ENCODE results near the gene GAS2L2.

The GAS2L2 gene

GRCh38 chr17:35740216-35740615 is 12.8 kb downstream of the GAS2L2 start:
- ATAC-seq = no peak

GRCh38 chr17:35738519-35739133 is 14.4 kb downstream of the GAS2L2 start:
- no peak for TF ChIP-seq PPARA (CRISPR knock-in tag; IDR thresholded peaks at IDR 0.05; ENCODE audit: borderline replicate concordance)
- no peak for TF ChIP-seq SNAI2 (CRISPR knock-in tag; IDR thresholded peaks at IDR 0.05)
- no peak for TF ChIP-seq ARNTL (CRISPR knock-in tag; IDR thresholded peaks at IDR 0.05; ENCODE audit: borderline replicate concordance, low read depth)
- TF ChIP-seq RARB (CRISPR knock-in tag; IDR thresholded peaks at IDR 0.05) = no peak
- no peak for TF ChIP-seq CSDC2 (CRISPR knock-in tag; IDR thresholded peaks at IDR 0.05)
- TF ChIP-seq ZNF565 (CRISPR knock-in tag; conservative IDR thresholded peaks at IDR 0.05; ENCODE audit: low read depth) = no peak
- TF ChIP-seq ZFP30 (CRISPR knock-in tag; IDR thresholded peaks at IDR 0.05) = no peak
- TF ChIP-seq OSR1 (CRISPR knock-in tag; IDR thresholded peaks at IDR 0.05) = no peak
- TF ChIP-seq GLIS3 (CRISPR knock-in tag; IDR thresholded peaks at IDR 0.05) = no peak
- no peak for TF ChIP-seq POU6F1 (CRISPR knock-in tag; IDR thresholded peaks at IDR 0.05; ENCODE audit: borderline replicate concordance, low read depth)
- TF ChIP-seq CREB5 (CRISPR knock-in tag; IDR thresholded peaks at IDR 0.05; ENCODE audit: low read depth) = no peak
- TF ChIP-seq PATZ1 (CRISPR knock-in tag; IDR thresholded peaks at IDR 0.05; ENCODE audit: borderline replicate concordance) = no peak
- no peak for TF ChIP-seq ESRRG (CRISPR knock-in tag; IDR thresholded peaks at IDR 0.05)
- TF ChIP-seq ISL1 (CRISPR knock-in tag; IDR thresholded peaks at IDR 0.05) = no peak
- TF ChIP-seq ZNF8 (CRISPR knock-in tag; IDR thresholded peaks at IDR 0.05) = no peak
- no peak for TF ChIP-seq TOX (CRISPR knock-in tag; IDR thresholded peaks at IDR 0.05; ENCODE audit: borderline replicate concordance)
- TF ChIP-seq ZC3H10 (CRISPR knock-in tag; IDR thresholded peaks at IDR 0.05) = no peak
- TF ChIP-seq BACH2 (CRISPR knock-in tag; IDR thresholded peaks at IDR 0.05; ENCODE audit: borderline replicate concordance) = no peak
- no peak for ATAC-seq

More at GRCh38 chr17:35740216-35740615, 12.8 kb downstream of the GAS2L2 start:
- no peak for TF ChIP-seq ZNF8 (CRISPR knock-in tag; IDR thresholded peaks at IDR 0.05)
- no peak for TF ChIP-seq CSDC2 (CRISPR knock-in tag; IDR thresholded peaks at IDR 0.05)

- no peak for ATAC-seq
- no peak for TF ChIP-seq PATZ1 (CRISPR knock-in tag; IDR thresholded peaks at IDR 0.05; ENCODE audit: borderline replicate concordance)
- no peak for TF ChIP-seq ISL1 (CRISPR knock-in tag; IDR thresholded peaks at IDR 0.05)
- TF ChIP-seq TCF4 (CRISPR knock-in tag; IDR thresholded peaks at IDR 0.05; ENCODE audit: borderline replicate concordance) = no peak
- TF ChIP-seq TOX (CRISPR knock-in tag; IDR thresholded peaks at IDR 0.05; ENCODE audit: borderline replicate concordance) = no peak
- TF ChIP-seq CSDC2 (CRISPR knock-in tag; IDR thresholded peaks at IDR 0.05) = no peak
- TF ChIP-seq CSRNP3 (CRISPR knock-in tag; IDR thresholded peaks at IDR 0.05) = no peak
- TF ChIP-seq TSHZ2 (CRISPR knock-in tag; IDR thresholded peaks at IDR 0.05) = no peak
- TF ChIP-seq OSR1 (CRISPR knock-in tag; IDR thresholded peaks at IDR 0.05) = no peak
- TF ChIP-seq ESRRG (CRISPR knock-in tag; IDR thresholded peaks at IDR 0.05) = no peak
- no peak for TF ChIP-seq SNAI2 (CRISPR knock-in tag; IDR thresholded peaks at IDR 0.05)
- TF ChIP-seq ARNTL (CRISPR knock-in tag; IDR thresholded peaks at IDR 0.05; ENCODE audit: borderline replicate concordance, low read depth) = no peak
- TF ChIP-seq RARB (CRISPR knock-in tag; IDR thresholded peaks at IDR 0.05) = no peak
- TF ChIP-seq BACH2 (CRISPR knock-in tag; IDR thresholded peaks at IDR 0.05; ENCODE audit: borderline replicate concordance) = no peak
- TF ChIP-seq CREB5 (CRISPR knock-in tag; IDR thresholded peaks at IDR 0.05; ENCODE audit: low read depth) = no peak
- no peak for TF ChIP-seq ZNF565 (CRISPR knock-in tag; conservative IDR thresholded peaks at IDR 0.05; ENCODE audit: low read depth)
- no peak for TF ChIP-seq POU6F1 (CRISPR knock-in tag; IDR thresholded peaks at IDR 0.05; ENCODE audit: borderline replicate concordance, low read depth)
- TF ChIP-seq ZNF8 (CRISPR knock-in tag; IDR thresholded peaks at IDR 0.05) = no peak
- no peak for TF ChIP-seq PPARA (CRISPR knock-in tag; IDR thresholded peaks at IDR 0.05; ENCODE audit: borderline replicate concordance)
- no peak for TF ChIP-seq ZFP30 (CRISPR knock-in tag; IDR thresholded peaks at IDR 0.05)
Measured at GRCh38 chr17:35736236-35736635, 16.8 kb downstream of the GAS2L2 start.
